D721Med (cell line): ENCODE results near the gene KCNH1.

ENCODE experiments used
- DNase-seq: peaks from one replicate; pipeline ENCODE4 v3.0.0; 2011; ENCODE audit warnings: low spot score; ENCODE audit not compliant: insufficient read length
- FAIRE-seq: peaks from 2 replicates; lab custom pipeline; 2011; peaks lifted over from hg19 to GRCh38; lab: Jason Lieb, UNC
- TF ChIP-seq, protein P1 (sequence below): IDR thresholded peaks from 2 replicates; pipeline ENCODE4 v1.5.1; 2012; ENCODE audit warnings: mild to moderate bottlenecking, control low read depth; ENCODE audit not compliant: insufficient read depth; ENCODE audit errors: missing control alignments

Gene KCNH1

DNA sequence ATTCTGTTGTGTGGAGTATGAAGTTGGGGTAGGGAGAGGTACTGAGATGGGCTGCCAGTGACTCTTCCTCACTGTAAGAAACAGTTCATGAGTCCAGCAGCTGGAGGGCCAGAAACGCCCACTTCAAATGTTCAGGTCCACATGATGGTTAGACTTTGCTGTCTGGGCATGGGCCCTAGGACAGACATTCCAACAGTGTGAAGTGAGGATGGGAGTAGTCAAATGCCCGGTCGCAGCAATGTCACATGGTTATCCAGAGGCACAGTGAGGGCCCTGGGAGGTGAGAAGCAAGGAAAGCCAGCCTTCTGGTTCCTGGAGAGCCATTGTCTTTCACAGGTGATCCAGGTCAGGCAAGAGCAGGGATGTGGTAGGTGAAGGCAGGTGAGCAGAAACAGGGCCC lies 500.8 kb downstream of the KCNH1 start:
- no peak for DNase-seq
- no peak for FAIRE-seq
- TF ChIP-seq, protein P1, sequence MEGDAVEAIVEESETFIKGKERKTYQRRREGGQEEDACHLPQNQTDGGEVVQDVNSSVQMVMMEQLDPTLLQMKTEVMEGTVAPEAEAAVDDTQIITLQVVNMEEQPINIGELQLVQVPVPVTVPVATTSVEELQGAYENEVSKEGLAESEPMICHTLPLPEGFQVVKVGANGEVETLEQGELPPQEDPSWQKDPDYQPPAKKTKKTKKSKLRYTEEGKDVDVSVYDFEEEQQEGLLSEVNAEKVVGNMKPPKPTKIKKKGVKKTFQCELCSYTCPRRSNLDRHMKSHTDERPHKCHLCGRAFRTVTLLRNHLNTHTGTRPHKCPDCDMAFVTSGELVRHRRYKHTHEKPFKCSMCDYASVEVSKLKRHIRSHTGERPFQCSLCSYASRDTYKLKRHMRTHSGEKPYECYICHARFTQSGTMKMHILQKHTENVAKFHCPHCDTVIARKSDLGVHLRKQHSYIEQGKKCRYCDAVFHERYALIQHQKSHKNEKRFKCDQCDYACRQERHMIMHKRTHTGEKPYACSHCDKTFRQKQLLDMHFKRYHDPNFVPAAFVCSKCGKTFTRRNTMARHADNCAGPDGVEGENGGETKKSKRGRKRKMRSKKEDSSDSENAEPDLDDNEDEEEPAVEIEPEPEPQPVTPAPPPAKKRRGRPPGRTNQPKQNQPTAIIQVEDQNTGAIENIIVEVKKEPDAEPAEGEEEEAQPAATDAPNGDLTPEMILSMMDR = no peak

DNA sequence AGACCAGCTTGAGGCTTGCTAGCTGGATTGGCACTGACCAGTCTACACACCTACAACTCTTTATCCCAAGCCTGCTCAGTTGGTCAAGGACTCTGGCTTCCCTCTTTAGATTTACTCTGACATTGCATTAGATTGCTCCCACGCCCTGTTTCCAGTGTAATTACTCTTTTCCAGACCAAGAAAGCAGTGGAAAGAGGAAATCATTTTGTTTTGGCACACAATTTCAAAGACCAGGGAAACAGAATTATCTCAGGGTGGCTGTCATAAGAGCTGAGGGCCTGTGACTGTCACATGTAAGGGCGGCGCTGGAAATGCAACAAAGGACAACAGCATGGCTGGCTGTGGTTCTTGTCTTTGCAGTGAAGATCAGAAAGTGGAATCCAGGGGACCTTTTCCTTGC lies 502.5 kb downstream of the KCNH1 start:
- DNase-seq = no peak
- no peak for FAIRE-seq
- TF ChIP-seq, protein P1 = no peak

DNA sequence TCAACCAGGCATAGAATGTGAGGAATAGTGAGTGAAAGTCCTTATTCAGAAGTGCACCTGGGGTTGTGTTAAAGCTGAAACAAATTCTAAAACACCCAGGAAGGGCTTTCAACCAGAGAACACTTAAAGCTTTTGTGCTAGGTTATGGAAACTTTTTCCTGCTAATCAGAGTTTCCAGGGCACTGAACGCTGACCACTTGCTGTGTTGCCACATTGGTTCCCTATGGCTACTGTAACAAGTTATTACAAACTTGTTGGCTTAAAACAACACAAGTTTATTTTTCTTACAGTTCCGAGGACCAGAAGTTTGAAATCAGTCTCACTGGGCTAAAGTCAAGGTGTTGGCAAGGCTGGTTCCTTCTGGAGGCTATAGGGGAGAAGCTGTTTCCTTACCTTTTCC lies 504.7 kb downstream of the KCNH1 start:
- TF ChIP-seq, protein P1 = no peak
- FAIRE-seq = no peak
- DNase-seq = no peak

- TF ChIP-seq, protein P1 = no peak
- no peak for FAIRE-seq
Measured at GRCh38 chr1:210627755-210628154, 506.2 kb downstream of the KCNH1 start.

More at GRCh38 chr1:210627755-210628154, 506.2 kb downstream of the KCNH1 start:
- DNase-seq = no peak
